SK-N-SH (cell line): ENCODE measurements around the gene FAM133A. TPM values are rescaled to one million over a fixed set of nuclear protein-coding genes. Genes with fewer than 3 reads are reported as not detected.

ENCODE experiments used
- CTCF ChIA-PET: fragments of 300-600, 350-600 bp; formaldehyde crosslinking; extraction: SDS; loops from one replicate; lab custom pipeline; 2021; lab: Yijun Ruan, JAX
- POLR2A ChIA-PET: fragments of 350-600 bp; sonication (Branson Sonifier 250); formaldehyde crosslinking; extraction: SDS; loops from one replicate; lab custom pipeline; 2020; ENCODE audit warnings: antibody characterized with exemption, inconsistent platforms; lab: Yijun Ruan, JAX
- DNase-seq: peaks from one replicate; pipeline ENCODE4 v3.0.0; 2012
- H2AFZ ChIP-seq: fragments of 200-600 bp; sonication (generic); 2 replicates; pipeline ENCODE4 v1.8.1; 2016; ENCODE audit warnings: antibody characterized with exemption, mild to moderate bottlenecking, low read depth
- H3F3A ChIP-seq: fragments of 200-600 bp; sonication (generic); replicated peaks from 2 replicates; pipeline ENCODE3; 2016; ENCODE audit warnings: antibody characterized with exemption, mild to moderate bottlenecking; ENCODE audit not compliant: insufficient read depth
- H3K27ac ChIP-seq, 2 experiments: fragments of 200-500 bp in 1 of 2; fragments of 200-600 bp in 1 of 2; sonication (Bioruptor generic) in 1 of 2; sonication (generic), shearing (Covaris generic) in 1 of 2; 2 replicates each; pipeline versions ENCODE4 v1.5.1 to v1.6.1; 2014 to 2016; ENCODE audit warnings: low read depth in 2 of 2, inconsistent platforms in 1 of 2, low read length in 1 of 2, mild to moderate bottlenecking in 1 of 2, mixed read lengths in 1 of 2
- H3K27me3 ChIP-seq: fragments of 200-600 bp; sonication (generic), shearing (Covaris generic); 2 replicates; pipeline ENCODE4 v1.6.1; 2016; ENCODE audit warnings: mixed run types; ENCODE audit not compliant: insufficient read depth
- H3K36me3 ChIP-seq, 2 experiments: fragments of 200-500 bp in 1 of 2; fragments of 200-600 bp in 1 of 2; sonication (Bioruptor generic) in 1 of 2; sonication (generic) in 1 of 2; replicated peaks in 1 of 2; 2 replicates each; pipeline versions ENCODE3 to v1.5.1; 2014 to 2016; ENCODE audit warnings: low read length in 1 of 2, mild to moderate bottlenecking in 1 of 2; ENCODE audit not compliant: insufficient read depth in 2 of 2, control insufficient read depth in 1 of 2
- H3K4me1 ChIP-seq, 2 experiments: fragments of 200-500 bp in 1 of 2; fragments of 200-600 bp in 1 of 2; sonication (Bioruptor generic) in 1 of 2; sonication (generic), shearing (Covaris generic) in 1 of 2; 2 replicates each; pipeline versions ENCODE4 v1.5.1 to v1.6.1; 2014 to 2016; ENCODE audit warnings: low read depth in 1 of 2, low read length in 1 of 2, mixed run types in 1 of 2; ENCODE audit not compliant: insufficient read depth in 2 of 2, control insufficient read depth in 1 of 2
- H3K4me2 ChIP-seq: fragments of 200-600 bp; sonication (generic), shearing (Covaris generic); 2 replicates; pipeline ENCODE4 v1.6.1; 2017; ENCODE audit warnings: mixed run types
- H3K4me3 ChIP-seq, 2 experiments: fragments of 200-500 bp in 1 of 2; fragments of 200-600 bp in 1 of 2; sonication (Bioruptor generic) in 1 of 2; sonication (generic), shearing (Covaris generic) in 1 of 2; 2 replicates each; pipeline versions ENCODE4 v1.5.1 to v1.8.1; 2014 to 2016; ENCODE audit warnings: low read depth in 2 of 2, inconsistent platforms in 1 of 2, low read length in 1 of 2, mild to moderate bottlenecking in 1 of 2, mixed read lengths in 1 of 2, moderate library complexity in 1 of 2
- H3K79me2 ChIP-seq: fragments of 200-600 bp; sonication (generic); 2 replicates; pipeline ENCODE4 v1.8.1; 2017; ENCODE audit warnings: mild to moderate bottlenecking; ENCODE audit not compliant: insufficient read depth
- H3K9ac ChIP-seq: fragments of 200-600 bp; sonication (generic); 2 replicates; pipeline ENCODE4 v1.6.1; 2017; ENCODE audit warnings: mixed run types
- H3K9me2 ChIP-seq: fragments of 200-600 bp; sonication (generic); 2 replicates; pipeline ENCODE4 v1.6.1; 2017; ENCODE audit warnings: mixed run types
- H3K9me3 ChIP-seq: fragments of 200-600 bp; sonication (generic); 2 replicates; pipeline ENCODE4 v1.6.1; 2017; ENCODE audit warnings: mixed run types, mild to moderate bottlenecking, moderate library complexity
- H4K20me1 ChIP-seq: fragments of 200-600 bp; sonication (generic); 2 replicates; pipeline ENCODE4 v1.6.1; 2017; ENCODE audit warnings: mild to moderate bottlenecking, mixed run types; ENCODE audit not compliant: insufficient read depth
- ELF1 ChIP-seq: IDR thresholded peaks from 2 replicates; pipeline ENCODE4 v1.4.0; 2012
- EZH2phosphoT487 ChIP-seq: fragments of 200-600 bp; sonication (generic); IDR thresholded peaks from 2 replicates; pipeline ENCODE4 v1.6.1; 2017; ENCODE audit warnings: low read depth, mixed run types, mild to moderate bottlenecking, antibody characterized with exemption, moderate library complexity, borderline replicate concordance
- RAD21 ChIP-seq: IDR thresholded peaks from 2 replicates; pipeline ENCODE4 v1.6.1; 2012; ENCODE audit warnings: mild to moderate bottlenecking, low read length
- TAF1 ChIP-seq: IDR thresholded peaks from 2 replicates; pipeline ENCODE4 v1.6.1; 2012; ENCODE audit warnings: low read depth, mild to moderate bottlenecking, low read length, moderate library complexity, borderline replicate concordance
- WGBS: methylation state at CpG from one replicate; pipeline ENCODE4 v1.1.6; 2017; ENCODE audit warnings: low lambda C conversion rate; 5-methylcytosine and 5-hydroxymethylcytosine counted together
- polyA plus RNA-seq, 3 experiments: library from polyadenylated mRNA; depleted of rRNA; stranded (reverse); fragments of >200 nt; gene quantifications; 2 replicates each; pipeline ENCODE4 v1.2.3, GENCODE V29; 2012

FAM133A gene
- polyA plus RNA-seq, 1 of the 3 experiments (the other 2 are of a cell fraction): 0.03 TPM

GRCh38 chrX:93760163-93760562 is 86.2 kb downstream of the FAM133A start:
- WGBS: 4% methylated on average over 5 of the region's 5 CpGs
- H3K27ac ChIP-seq: no peak overlapping the region

More at GRCh38 chrX:93760163-93760562, 86.2 kb downstream of the FAM133A start:
- Histone ChIP-seq H3K4me3 (no peak overlapping the region), H3F3A (no peaks in the 10 kb centered on the region), H4K20me1 (no peaks in the 10 kb centered on the region), H3K27me3 (no peaks in the 10 kb centered on the region), H3K36me3 (no peaks in the 10 kb centered on the region), H3K9me3 (no peaks in the 10 kb centered on the region), H3K9ac (no peak overlapping the region), H3K9me2 (no peaks in the 10 kb centered on the region), H3K4me1 (no peaks in the 10 kb centered on the region), H3K79me2 (no peaks in the 10 kb centered on the region), H3K4me2 (no peak overlapping the region), H2AFZ (no peak overlapping the region)
- POLR2A ChIA-PET: no interaction called here
- no peak for TF ChIP-seq TAF1
- no peak for TF ChIP-seq EZH2phosphoT487
- TF ChIP-seq ELF1: no peak
- no peak for TF ChIP-seq RAD21
- CTCF ChIA-PET: no interaction called here
- no peak for DNase-seq

Other genes with a start within 250 kb of the FAM133A start
- gene NAP1L3, start 628 bp upstream of the FAM133A start, polyA plus RNA-seq (2012; rRNA removed): 2.0 and 2.7 TPM in 2 replicates